BJ (cell line): ENCODE measurements around the gene PARP11. TPM values are rescaled to one million over a fixed set of nuclear protein-coding genes. Genes with fewer than 3 reads are reported as not detected.

Source experiments
- CTCF ChIA-PET: fragments of 350-600 bp; formaldehyde crosslinking; extraction: SDS; loops from one replicate; lab custom pipeline; 2021; ENCODE audit warnings: antibody characterized with exemption, inconsistent platforms; lab: Yijun Ruan, JAX
- POLR2A ChIA-PET: fragments of 300-600 bp; sonication (Branson Sonifier 250); formaldehyde crosslinking; extraction: SDS; loops from one replicate; lab custom pipeline; 2021; ENCODE audit warnings: antibody characterized with exemption; lab: Charles Lee
- DNase-seq: peaks from one replicate; pipeline ENCODE4 v3.0.0-alpha.2; 2011; ENCODE audit warnings: low read depth
- H3K27me3 ChIP-seq: 2 replicates; pipeline ENCODE4 v1.6.0; 2011; ENCODE audit warnings: low read length; ENCODE audit not compliant: control insufficient read depth, insufficient read depth
- H3K36me3 ChIP-seq: 2 replicates; pipeline ENCODE4 v1.5.1; 2011; ENCODE audit warnings: low read length; ENCODE audit not compliant: control insufficient read depth, insufficient read depth
- H3K4me3 ChIP-seq: 2 replicates; pipeline ENCODE4 v1.5.1; 2011; ENCODE audit warnings: low read depth, mild to moderate bottlenecking, control low read depth, low read length
- CTCF ChIP-seq: IDR thresholded peaks from 2 replicates; pipeline ENCODE4 v1.5.1; 2011; ENCODE audit warnings: low read depth, mild to moderate bottlenecking, control low read depth, inconsistent platforms, low read length, moderate library complexity; ENCODE audit not compliant: insufficient read depth
- polyA plus RNA-seq: library from polyadenylated mRNA; depleted of rRNA; stranded (reverse); fragments of >200 nt; gene quantifications from 2 replicates; pipeline ENCODE4 v1.2.3, GENCODE V29; 2011

PARP11 gene
- polyA plus RNA-seq, 1 experiment: 3.4 TPM

- Histone ChIP-seq H3K27me3 (peaks cover 2% of the 10 kb centered on the region), H3K36me3 (no peaks in the 10 kb centered on the region), H3K4me3 (no peak overlapping the region)
- ChIA-PET POLR2A (no interaction called here), CTCF (interaction anchor here (1.0 kb wide), 1 partner anchor 395 kb away, joined by 3 read pairs; no protein-coding TSS in a partner anchor)
- no peak for TF ChIP-seq CTCF
- DNase-seq: no peak
Measured at GRCh38 chr12:3881281-3881950, 8.2 kb upstream of the PARP11 start.

- H3K36me3 ChIP-seq: no peaks in the 10 kb centered on the region
- no peak overlapping the region for H3K4me3 ChIP-seq
- DNase-seq: no peak
- peaks cover 2% of the 10 kb centered on the region for H3K27me3 ChIP-seq
- ChIA-PET POLR2A (no interaction called here), CTCF (no interaction called here)
- TF ChIP-seq CTCF: no peak
Measured at GRCh38 chr12:3879846-3880245, 6.6 kb upstream of the PARP11 start.

GRCh38 chr12:3871356-3871755 lies 1.8 kb downstream of the PARP11 start:
- H3K4me3 ChIP-seq: no peak overlapping the region
- POLR2A ChIA-PET: no interaction called here

GRCh38 chr12:3869865-3870264 lies 3.3 kb downstream of the PARP11 start:
- ChIA-PET CTCF (interaction anchor here (0.8 kb wide), 1 partner anchor 39 kb away, joined by 3 read pairs; no protein-coding TSS in a partner anchor), POLR2A (no interaction called here)
- DNase-seq: no peak
- TF ChIP-seq CTCF: no peak
- H3K4me3 ChIP-seq: no peak overlapping the region
- no peaks in the 10 kb centered on the region for H3K36me3 ChIP-seq
- H3K27me3 ChIP-seq: no peaks in the 10 kb centered on the region

More at GRCh38 chr12:3871356-3871755, 1.8 kb downstream of the PARP11 start:
- H3K36me3 ChIP-seq: no peaks in the 10 kb centered on the region
- no peak for TF ChIP-seq CTCF
- DNase-seq: no peak
- no peaks in the 10 kb centered on the region for H3K27me3 ChIP-seq
- CTCF ChIA-PET: no interaction called here

- H3K27me3 ChIP-seq: no peaks in the 10 kb centered on the region
- ChIA-PET CTCF (interaction anchor here (0.8 kb wide), 1 partner anchor 38 kb away, joined by 3 read pairs; no protein-coding TSS in a partner anchor), POLR2A (no interaction called here)
- no peak for TF ChIP-seq CTCF
- no peaks in the 10 kb centered on the region for H3K36me3 ChIP-seq
- H3K4me3 ChIP-seq: no peak overlapping the region
- no peak for DNase-seq
Measured at GRCh38 chr12:3869433-3869832, 3.8 kb downstream of the PARP11 start.
